Large intestine (tissue), 3 donors: ENCODE data around the gene HDAC10. TPM values are rescaled to one million over a fixed set of nuclear protein-coding genes. Genes with fewer than 3 reads are reported as not detected.

Experiments used
- DNase-seq, 2 donors: peaks; one replicate each; pipeline versions ENCODE4 v3.0.0 to v3.0.0-alpha.2; 2013
- H3K27ac ChIP-seq: one replicate; pipeline ENCODE4 v1.5.1; 2013; ENCODE audit warnings: low read length
- H3K27me3 ChIP-seq: 2 replicates; pipeline ENCODE4 v1.6.1; 2013; ENCODE audit warnings: low read length; ENCODE audit not compliant: control insufficient read depth, insufficient read depth
- H3K36me3 ChIP-seq: 2 replicates; pipeline ENCODE4 v1.6.1; 2013; ENCODE audit warnings: low read length; ENCODE audit not compliant: control insufficient read depth, insufficient read depth
- H3K4me1 ChIP-seq: one replicate; pipeline ENCODE4 v1.6.1; 2013; ENCODE audit warnings: low read length; ENCODE audit not compliant: control insufficient read depth, insufficient read depth
- H3K4me3 ChIP-seq: one replicate; pipeline ENCODE4 v1.5.1; 2013; ENCODE audit warnings: low read length
- H3K9me3 ChIP-seq: one replicate; pipeline ENCODE4 v1.6.1; 2013; ENCODE audit warnings: mild to moderate bottlenecking, low read depth, low read length, moderate library complexity; ENCODE audit not compliant: control insufficient read depth
- WGBS: methylation state at CpG from one replicate; pipeline ENCODE4 v1.1.5; 2013; ENCODE audit warnings: low lambda C conversion rate; ENCODE audit not compliant: insufficient coverage; 5-methylcytosine and 5-hydroxymethylcytosine counted together
- polyA plus RNA-seq: library from polyadenylated mRNA; unstranded; fragments of 120-200 nt; gene quantifications from one replicate; pipeline ENCODE4 v1.2.1, GENCODE V29; 2013

HDAC10 gene
- polyA plus RNA-seq, 1 donor: 55.5 TPM

- Histone ChIP-seq H3K27me3 (no peaks in the 10 kb centered on the region), H3K27ac (no peak overlapping the region), H3K4me1 (peaks cover 8% of the 10 kb centered on the region), H3K9me3 (no peaks in the 10 kb centered on the region), H3K36me3 (peaks cover 4% of the 10 kb centered on the region), H3K4me3 (no peak overlapping the region)
- no CpG with 5 or more reads among the region's 8 CpGs for WGBS
- no peak for DNase-seq
These were observed 2.9 kb upstream of the HDAC10 start for GRCh38 chr22:50253941-50254340.

GRCh38 chr22:50253046-50253915, 2.2 kb upstream of the HDAC10 start:
- H3K36me3 ChIP-seq: peaks cover 6% of the 10 kb centered on the region
- no peak overlapping the region for H3K27ac ChIP-seq
- no CpG with 5 or more reads among the region's 22 CpGs for WGBS
- no peak overlapping the region for H3K4me3 ChIP-seq
- no peaks in the 10 kb centered on the region for H3K27me3 ChIP-seq
- DNase-seq: no peak
- peaks cover 8% of the 10 kb centered on the region for H3K4me1 ChIP-seq
- H3K9me3 ChIP-seq: no peaks in the 10 kb centered on the region

- H3K27ac ChIP-seq: no peak overlapping the region
- WGBS: no CpG with 5 or more reads among the region's 25 CpGs
- peaks cover 8% of the 10 kb centered on the region for H3K4me1 ChIP-seq
- H3K36me3 ChIP-seq: peaks cover 15% of the 10 kb centered on the region
- no peaks in the 10 kb centered on the region for H3K27me3 ChIP-seq
- H3K4me3 ChIP-seq: no peak overlapping the region
- peak in 1 of 2 donors; percentile 52 for DNase-seq
- no peaks in the 10 kb centered on the region for H3K9me3 ChIP-seq
These were observed 1.3 kb upstream of the HDAC10 start for GRCh38 chr22:50252082-50253045.

GRCh38 chr22:50251477-50252081, 514 bp upstream of the HDAC10 start:
- Histone ChIP-seq H3K27ac (no peak overlapping the region), H3K27me3 (no peaks in the 10 kb centered on the region), H3K4me1 (peaks cover 8% of the 10 kb centered on the region), H3K4me3 (peak overlapping the region; percentile 73), H3K9me3 (no peaks in the 10 kb centered on the region), H3K36me3 (peaks cover 22% of the 10 kb centered on the region)
- DNase-seq: no peak
- no CpG with 5 or more reads among the region's 36 CpGs for WGBS

- peaks cover 15% of the 10 kb centered on the region for H3K4me1 ChIP-seq
- H3K36me3 ChIP-seq: peaks cover 33% of the 10 kb centered on the region
- WGBS: no CpG with 5 or more reads among the region's 11 CpGs
- no peaks in the 10 kb centered on the region for H3K27me3 ChIP-seq
- no peak for DNase-seq
- H3K27ac ChIP-seq: no peak overlapping the region
- peak overlapping the region; percentile 73 for H3K4me3 ChIP-seq
- no peaks in the 10 kb centered on the region for H3K9me3 ChIP-seq
These were observed 863 bp downstream of the HDAC10 start for GRCh38 chr22:50250249-50250554.

GRCh38 chr22:50249341-50250248, 1.5 kb downstream of the HDAC10 start:
- peaks cover 33% of the 10 kb centered on the region for H3K36me3 ChIP-seq
- no peak for DNase-seq
- H3K4me1 ChIP-seq: peaks cover 15% of the 10 kb centered on the region
- no peaks in the 10 kb centered on the region for H3K27me3 ChIP-seq
- H3K4me3 ChIP-seq: no peak overlapping the region
- H3K27ac ChIP-seq: no peak overlapping the region
- WGBS: no CpG with 5 or more reads among the region's 32 CpGs
- no peaks in the 10 kb centered on the region for H3K9me3 ChIP-seq

GRCh38 chr22:50248196-50249081, 2.6 kb downstream of the HDAC10 start:
- no peaks in the 10 kb centered on the region for H3K27me3 ChIP-seq
- peaks cover 33% of the 10 kb centered on the region for H3K36me3 ChIP-seq
- no peak overlapping the region for H3K27ac ChIP-seq
- H3K9me3 ChIP-seq: no peaks in the 10 kb centered on the region
- no peak overlapping the region for H3K4me3 ChIP-seq
- no CpG with 5 or more reads among the region's 29 CpGs for WGBS
- H3K4me1 ChIP-seq: peaks cover 20% of the 10 kb centered on the region
- DNase-seq: no peak

- WGBS: no CpG with 5 or more reads among the region's 16 CpGs
- peaks cover 33% of the 10 kb centered on the region for H3K36me3 ChIP-seq
- no peaks in the 10 kb centered on the region for H3K9me3 ChIP-seq
- no peak overlapping the region for H3K4me3 ChIP-seq
- DNase-seq: peak in 1 of 2 donors; percentile 68
- peaks cover 20% of the 10 kb centered on the region for H3K4me1 ChIP-seq
- no peak overlapping the region for H3K27ac ChIP-seq
- H3K27me3 ChIP-seq: no peaks in the 10 kb centered on the region
These were observed 3.3 kb downstream of the HDAC10 start for GRCh38 chr22:50247748-50248147.
